Gastrocnemius medialis (tissue), 4 donors: Measurements from ENCODE around the gene ENDOG. TPM values are rescaled to one million over a fixed set of nuclear protein-coding genes. Genes with fewer than 3 reads are reported as not detected.

Experiments used
- ATAC-seq, 2 donors: fragments of 150-250 bp; one replicate each; pipeline ENCODE4 v1.9.1; 2016
- DNase-seq, 2 donors: peaks; one replicate each; pipeline ENCODE4 v3.0.0-alpha.2; 2019
- H3K27ac ChIP-seq, 4 donors: fragments of 200-600 bp; sonication (generic); 1 replicate in 1 of 4; 2 replicates in 3 of 4; pipeline ENCODE4 v1.5.1; 2016 to 2018; ENCODE audit warnings: mild to moderate bottlenecking in 2 of 4, moderate library complexity in 1 of 4
- H3K27me3 ChIP-seq, 3 donors: fragments of 200-600 bp; sonication (generic) in 2 of 3; 1 replicate in 1 of 3; 2 replicates in 2 of 3; pipeline versions ENCODE4 v1.5.1 to v1.6.0; 2016 to 2019; ENCODE audit warnings: mild to moderate bottlenecking in 1 of 3, moderate library complexity in 1 of 3
- H3K36me3 ChIP-seq, 2 donors: fragments of 200-600 bp; sonication (generic) in 1 of 2; one replicate each; pipeline ENCODE4 v1.5.1; 2017 to 2018
- H3K4me1 ChIP-seq, 2 donors: fragments of 200-600 bp; sonication (generic) in 1 of 2; one replicate each; pipeline ENCODE4 v1.5.1; 2016 to 2017; ENCODE audit warnings: mild to moderate bottlenecking in 2 of 2
- H3K4me3 ChIP-seq, 4 donors: fragments of 200-600 bp; sonication (generic) in 3 of 4; 1 replicate in 1 of 4; 2 replicates in 3 of 4; pipeline ENCODE4 v1.5.1; 2016 to 2019; ENCODE audit warnings: mild to moderate bottlenecking in 2 of 4
- H3K9me3 ChIP-seq, 3 donors: fragments of 200-600 bp; sonication (generic) in 2 of 3; 1 replicate in 1 of 3; 2 replicates in 2 of 3; pipeline ENCODE4 v1.5.1; 2016 to 2019
- POLR2A ChIP-seq, 2 donors: fragments of 450-650 bp; IDR thresholded peaks; one replicate each; pipeline ENCODE4 v1.6.1; 2017; ENCODE audit warnings: antibody characterized with exemption in 2 of 2, mild to moderate bottlenecking in 2 of 2, moderate library complexity in 2 of 2
- in situ Hi-C, 4 donors: fragments of 200-750 bp; cut with MboI; loops; one replicate each; pipeline versions ENCODE4 v1.15.0 to v1.8.0; 2017; ENCODE audit warnings: low sequenced_read_pairs in 4 of 4
- intact Hi-C: fragments of 100-400 bp; cut with DNase I; formaldehyde crosslinking; loops from one replicate; pipeline ENCODE4 v1.15.1; 2023; ENCODE audit warnings: low total_unique reads
- total RNA-seq, 4 donors: library from RNA; depleted of rRNA; stranded (reverse); fragments of >200 nt; gene quantifications; one replicate each; pipeline versions ENCODE4 v1.1.0 to v1.2.3, GENCODE V29; 2016
- TF ChIP-seq, protein P1 (sequence below), 5 experiments: fragments of 450-650 bp in 3 of 5; fragments of 200-600 bp in 2 of 5; sonication (generic) in 2 of 5; IDR thresholded peaks in 4 of 5; conservative IDR thresholded peaks in 1 of 5; 1 replicate in 4 of 5; 2 replicates in 1 of 5; pipeline ENCODE4 v1.5.1; 2016 to 2019; ENCODE audit warnings: antibody characterized with exemption in 5 of 5, mild to moderate bottlenecking in 3 of 5, moderate library complexity in 3 of 5

The ENDOG gene
- total RNA-seq, 4 donors from 2014 or later = 58.2 to 212 (median 122) TPM

DNA sequence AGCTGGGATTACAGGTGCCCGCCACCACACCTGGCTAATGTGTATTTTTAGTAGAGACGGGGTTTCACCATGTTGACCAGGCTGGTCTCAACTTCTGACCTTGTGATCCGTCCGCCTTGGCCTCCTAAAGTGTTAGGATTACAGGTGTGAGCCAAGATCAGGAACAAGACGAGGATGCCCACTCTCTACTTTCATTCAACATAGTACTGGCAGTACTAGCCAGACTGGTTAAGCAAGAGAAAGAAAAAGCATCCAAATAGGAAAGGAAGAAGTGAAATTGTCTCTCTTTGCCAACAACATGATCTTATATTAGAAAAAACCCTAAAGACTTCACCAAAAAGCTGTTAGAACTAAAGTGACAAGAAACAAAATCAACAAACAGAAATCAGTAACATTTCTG, 7.4 kb upstream of the ENDOG start:
- peaks cover 0 to 27% of the 10 kb centered on the region in 2 donors for H3K36me3 ChIP-seq
- in situ Hi-C loops = no loop called here
- H3K9me3 ChIP-seq = no peaks in the 10 kb centered on the region
- intact Hi-C loops = no loop called here
- DNase-seq (peak in 1 of 2 donors; percentile 36), ATAC-seq (peak; percentile 61 to 72)
- TF ChIP-seq, protein P1, sequence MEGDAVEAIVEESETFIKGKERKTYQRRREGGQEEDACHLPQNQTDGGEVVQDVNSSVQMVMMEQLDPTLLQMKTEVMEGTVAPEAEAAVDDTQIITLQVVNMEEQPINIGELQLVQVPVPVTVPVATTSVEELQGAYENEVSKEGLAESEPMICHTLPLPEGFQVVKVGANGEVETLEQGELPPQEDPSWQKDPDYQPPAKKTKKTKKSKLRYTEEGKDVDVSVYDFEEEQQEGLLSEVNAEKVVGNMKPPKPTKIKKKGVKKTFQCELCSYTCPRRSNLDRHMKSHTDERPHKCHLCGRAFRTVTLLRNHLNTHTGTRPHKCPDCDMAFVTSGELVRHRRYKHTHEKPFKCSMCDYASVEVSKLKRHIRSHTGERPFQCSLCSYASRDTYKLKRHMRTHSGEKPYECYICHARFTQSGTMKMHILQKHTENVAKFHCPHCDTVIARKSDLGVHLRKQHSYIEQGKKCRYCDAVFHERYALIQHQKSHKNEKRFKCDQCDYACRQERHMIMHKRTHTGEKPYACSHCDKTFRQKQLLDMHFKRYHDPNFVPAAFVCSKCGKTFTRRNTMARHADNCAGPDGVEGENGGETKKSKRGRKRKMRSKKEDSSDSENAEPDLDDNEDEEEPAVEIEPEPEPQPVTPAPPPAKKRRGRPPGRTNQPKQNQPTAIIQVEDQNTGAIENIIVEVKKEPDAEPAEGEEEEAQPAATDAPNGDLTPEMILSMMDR (IDR thresholded peaks at IDR 0.05 in 4 of 5, conservative IDR thresholded peaks at IDR 0.05 in 1 of 5) = no peak
- no peak for TF ChIP-seq POLR2A (IDR thresholded peaks at IDR 0.05)
- no peak overlapping the region for H3K27ac ChIP-seq
- peaks cover 0 to 4% of the 10 kb centered on the region in 2 donors for H3K4me1 ChIP-seq
- H3K4me3 ChIP-seq = no peak overlapping the region
- H3K27me3 ChIP-seq = no peaks in the 10 kb centered on the region

DNA sequence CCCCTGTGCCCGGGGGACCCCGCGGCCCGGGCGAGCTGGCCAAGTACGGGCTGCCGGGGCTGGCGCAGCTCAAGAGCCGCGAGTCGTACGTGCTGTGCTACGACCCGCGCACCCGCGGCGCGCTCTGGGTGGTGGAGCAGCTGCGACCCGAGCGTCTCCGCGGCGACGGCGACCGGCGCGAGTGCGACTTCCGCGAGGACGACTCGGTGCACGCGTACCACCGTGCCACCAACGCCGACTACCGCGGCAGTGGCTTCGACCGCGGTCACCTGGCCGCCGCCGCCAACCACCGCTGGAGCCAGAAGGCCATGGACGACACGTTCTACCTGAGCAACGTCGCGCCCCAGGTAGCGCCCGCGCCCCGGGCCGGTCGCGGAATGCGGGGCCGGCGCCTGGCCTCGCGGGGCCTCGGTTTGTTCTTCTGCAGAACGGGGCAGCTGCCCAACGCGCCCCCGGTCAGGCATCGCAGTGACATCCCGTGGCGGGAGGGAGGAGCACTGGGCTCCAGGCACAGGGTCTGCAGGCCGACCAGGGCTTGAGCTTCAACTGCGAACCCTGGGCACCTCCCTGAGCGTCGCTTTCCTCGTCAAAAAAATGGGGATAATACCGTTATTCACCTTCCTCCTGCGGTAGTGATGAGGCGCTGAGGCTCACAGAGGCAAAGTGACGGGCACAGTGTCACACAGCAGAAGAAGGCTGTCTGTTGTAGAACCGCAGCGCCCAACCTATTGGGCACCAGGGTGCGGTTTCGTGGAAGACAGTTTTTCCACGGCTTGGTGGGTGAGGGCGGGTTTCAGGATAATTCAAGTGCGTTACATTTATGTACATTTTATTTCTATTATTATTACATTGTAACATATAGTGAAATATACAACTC, 777 bp downstream of the ENDOG start:
- intact Hi-C loops = loop anchor here (1.0 kb wide), 3 partner anchors 10 to 117 kb away; partner anchors contain the start of genes PKN3, SPOUT1 and TBC1D13
- TF ChIP-seq POLR2A (IDR thresholded peaks at IDR 0.05) = no peak
- TF ChIP-seq, protein P1 (IDR thresholded peaks at IDR 0.05 in 4 of 5, conservative IDR thresholded peaks at IDR 0.05 in 1 of 5) = no peak
- DNase-seq = peak in 1 of 2 donors; percentile 57

DNA sequence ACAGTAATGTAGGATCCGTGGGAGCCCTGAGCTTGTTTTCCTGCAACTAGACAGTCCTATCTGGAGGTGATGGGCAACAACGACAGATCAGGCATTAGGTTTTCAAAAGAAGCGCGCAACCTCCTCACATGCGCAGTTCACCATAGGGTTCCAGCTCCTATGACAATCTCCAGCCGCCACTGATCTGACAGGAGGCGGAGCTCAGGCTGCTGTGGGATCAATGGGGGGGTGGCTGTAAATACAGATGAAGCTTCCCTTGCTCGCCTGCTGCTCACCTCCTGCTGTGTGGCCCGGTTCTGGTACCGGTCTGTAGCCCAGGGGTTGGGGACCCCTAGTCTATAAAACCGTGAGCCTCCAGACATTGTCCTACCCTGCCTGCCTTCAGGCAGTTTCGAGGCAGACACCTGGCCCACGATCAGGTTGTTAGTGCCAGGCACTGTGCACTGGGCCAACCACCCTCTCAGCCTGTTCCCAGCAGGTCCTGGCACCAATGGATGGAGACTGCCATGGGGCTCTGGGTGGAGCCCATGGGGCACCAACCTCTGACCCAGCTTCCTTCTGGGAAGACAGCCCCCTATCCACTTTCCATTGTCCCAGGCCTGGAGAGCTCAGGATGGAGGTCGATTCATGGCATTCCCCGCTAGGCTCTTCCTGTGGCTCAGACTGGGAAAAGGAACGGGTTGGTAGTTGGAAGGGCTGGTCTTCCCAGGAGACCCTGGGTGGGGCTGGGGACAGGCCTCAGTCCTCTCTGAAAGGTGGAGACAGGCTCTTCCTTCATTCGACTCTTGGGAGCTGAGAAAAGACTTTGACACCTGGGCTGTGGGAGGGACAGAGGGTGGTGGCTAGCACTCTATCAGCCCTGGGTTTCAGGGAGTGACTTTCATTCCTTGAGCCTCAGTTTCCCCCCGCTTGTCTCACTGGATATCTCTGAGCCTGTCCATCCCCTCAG, 1.7 kb downstream of the ENDOG start:
- in situ Hi-C loops = no loop called here
- Histone ChIP-seq H3K27ac (peak overlapping the region; percentile 81 to 96 (median 92)), H3K27me3 (no peaks in the 10 kb centered on the region), H3K9me3 (no peaks in the 10 kb centered on the region), H3K4me1 (peaks cover 4 to 12% of the 10 kb centered on the region in 2 donors), H3K4me3 (peak overlapping the region; percentile 64 to 87 (median 72)), H3K36me3 (peaks cover 0 to 34% of the 10 kb centered on the region in 2 donors)
- intact Hi-C loops = no loop called here
- no peak for DNase-seq
- TF ChIP-seq, protein P1 (IDR thresholded peaks at IDR 0.05 in 4 of 5, conservative IDR thresholded peaks at IDR 0.05 in 1 of 5) = no peak
- no peak for ATAC-seq

More for the DNA sequence above, 777 bp downstream of the ENDOG start:
- Histone ChIP-seq H3K9me3 (no peaks in the 10 kb centered on the region), H3K36me3 (peaks cover 0 to 26% of the 10 kb centered on the region in 2 donors), H3K4me1 (peaks cover 4 to 12% of the 10 kb centered on the region in 2 donors), H3K4me3 (peak overlapping the region; percentile 64 to 87 (median 72)), H3K27ac (peak overlapping the region; percentile 81 to 96 (median 92)), H3K27me3 (no peaks in the 10 kb centered on the region)
- in situ Hi-C loops = no loop called here
- peak; percentile 54 to 66 for ATAC-seq

DNA sequence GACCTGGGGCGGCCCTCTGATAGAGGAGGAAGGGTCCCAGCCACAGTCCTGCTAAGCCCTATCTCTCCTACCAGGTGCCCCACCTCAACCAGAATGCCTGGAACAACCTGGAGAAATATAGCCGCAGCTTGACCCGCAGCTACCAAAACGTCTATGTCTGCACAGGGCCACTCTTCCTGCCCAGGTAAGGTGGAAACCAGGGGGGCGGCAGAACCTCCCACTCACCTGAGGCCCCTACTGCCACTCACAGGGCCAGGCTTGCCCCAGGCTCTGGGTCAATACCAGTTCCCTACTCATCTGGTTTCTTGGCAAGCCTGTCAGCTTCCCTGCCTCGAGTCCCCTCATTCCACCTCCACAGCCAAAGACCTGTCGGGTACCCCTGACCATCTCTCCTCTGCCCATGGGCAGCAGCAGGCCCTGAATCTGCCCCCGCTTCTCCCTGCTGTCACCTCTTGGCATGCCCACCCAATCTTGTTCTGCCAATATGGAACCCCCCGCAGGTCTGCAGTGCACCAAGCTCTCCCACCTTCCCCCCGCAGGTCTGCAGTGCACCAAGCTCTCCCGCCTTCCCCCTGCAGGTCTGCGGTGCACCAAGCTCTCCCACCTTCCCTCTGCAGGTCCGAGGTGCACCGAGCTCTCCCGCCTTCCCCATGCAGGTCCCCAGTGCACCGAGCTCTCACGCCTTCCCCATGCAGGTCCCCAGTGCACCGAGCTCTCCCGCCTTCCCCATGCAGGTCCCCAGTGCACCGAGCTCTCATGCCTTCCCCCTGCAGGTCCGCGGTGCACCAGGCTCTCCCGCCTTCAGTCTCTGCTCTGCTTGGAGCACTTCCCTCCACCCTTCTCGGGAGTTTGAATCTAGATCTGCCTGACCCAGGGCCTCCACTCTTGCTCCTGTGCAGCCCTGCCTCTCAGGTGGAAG, 2.6 kb downstream of the ENDOG start:
- no peak for DNase-seq
- H3K36me3 ChIP-seq = peaks cover 0 to 42% of the 10 kb centered on the region in 2 donors

More for the DNA sequence above, 2.6 kb downstream of the ENDOG start:
- no peak for TF ChIP-seq POLR2A (IDR thresholded peaks at IDR 0.05)
- TF ChIP-seq, protein P1 (IDR thresholded peaks at IDR 0.05 in 4 of 5, conservative IDR thresholded peaks at IDR 0.05 in 1 of 5) = no peak
- in situ Hi-C loops (no loop called here), intact Hi-C loops (no loop called here)
- peaks cover 4 to 12% of the 10 kb centered on the region in 2 donors for H3K4me1 ChIP-seq
- no peak overlapping the region for H3K4me3 ChIP-seq
- no peaks in the 10 kb centered on the region for H3K9me3 ChIP-seq
- ATAC-seq = no peak
- H3K27me3 ChIP-seq = no peaks in the 10 kb centered on the region
- peak overlapping the region in 1 of 4 donors; percentile 96 for H3K27ac ChIP-seq
